Osteoblast (primary cell): Measurements from ENCODE around the gene GAB2. TPM values are rescaled to one million over a fixed set of nuclear protein-coding genes. Genes with fewer than 3 reads are reported as not detected.

Experiments used
- DNase-seq: peaks from one replicate; pipeline ENCODE4 v3.0.0; 2011; ENCODE audit warnings: low spot score, mixed read lengths; ENCODE audit not compliant: insufficient read length; ENCODE audit errors: missing footprints
- H2AFZ ChIP-seq: 2 replicates; pipeline ENCODE4 v1.6.0; 2011; ENCODE audit warnings: mild to moderate bottlenecking, low read length
- H3K27ac ChIP-seq: 2 replicates; pipeline ENCODE4 v1.5.1; 2011; ENCODE audit warnings: mild to moderate bottlenecking, low read depth, low read length, moderate library complexity
- H3K27me3 ChIP-seq: 2 replicates; pipeline ENCODE4 v1.6.0; 2012; ENCODE audit warnings: mild to moderate bottlenecking, control low read depth, inconsistent platforms, low read length, moderate library complexity; ENCODE audit not compliant: insufficient read depth
- H3K36me3 ChIP-seq: 2 replicates; pipeline ENCODE4 v1.5.1; 2011; ENCODE audit warnings: mild to moderate bottlenecking, low read length, control low read depth, moderate library complexity; ENCODE audit not compliant: insufficient read depth
- H3K4me1 ChIP-seq: 2 replicates; pipeline ENCODE4 v1.5.1; 2011; ENCODE audit warnings: mild to moderate bottlenecking, low read length, control low read depth, moderate library complexity; ENCODE audit not compliant: insufficient read depth
- H3K4me2 ChIP-seq: 2 replicates; pipeline ENCODE4 v1.6.0; 2011; ENCODE audit warnings: mild to moderate bottlenecking, low read length; ENCODE audit not compliant: insufficient read depth
- H3K4me3 ChIP-seq: fragments of 200-600 bp; sonication (generic); 3 replicates; pipeline ENCODE4 v1.5.1; 2012; ENCODE audit warnings: mild to moderate bottlenecking, low read length, inconsistent platforms; ENCODE audit not compliant: insufficient read depth
- H3K79me2 ChIP-seq: 2 replicates; pipeline ENCODE4 v1.6.0; 2012; ENCODE audit warnings: mild to moderate bottlenecking, low read length, control low read depth, inconsistent platforms; ENCODE audit not compliant: insufficient read depth
- H3K9me3 ChIP-seq: 2 replicates; pipeline ENCODE4 v1.5.1; 2011; ENCODE audit warnings: low read depth, low read length, control low read depth
- H4K20me1 ChIP-seq: 2 replicates; pipeline ENCODE4 v1.6.0; 2012; ENCODE audit warnings: mild to moderate bottlenecking, low read length, control low read depth; ENCODE audit not compliant: insufficient read depth
- CTCF ChIP-seq: IDR thresholded peaks from 2 replicates; pipeline ENCODE4 v1.5.1; 2011; ENCODE audit warnings: mild to moderate bottlenecking, low read depth, low read length, moderate library complexity; ENCODE audit errors: extremely low read depth
- total RNA-seq: library from RNA; depleted of rRNA; stranded (reverse); fragments of >200 nt; gene quantifications from 2 replicates; pipeline ENCODE4 v1.2.3, GENCODE V29; 2012

The GAB2 gene
- total RNA-seq, 1 donor = 18.5 TPM

DNA sequence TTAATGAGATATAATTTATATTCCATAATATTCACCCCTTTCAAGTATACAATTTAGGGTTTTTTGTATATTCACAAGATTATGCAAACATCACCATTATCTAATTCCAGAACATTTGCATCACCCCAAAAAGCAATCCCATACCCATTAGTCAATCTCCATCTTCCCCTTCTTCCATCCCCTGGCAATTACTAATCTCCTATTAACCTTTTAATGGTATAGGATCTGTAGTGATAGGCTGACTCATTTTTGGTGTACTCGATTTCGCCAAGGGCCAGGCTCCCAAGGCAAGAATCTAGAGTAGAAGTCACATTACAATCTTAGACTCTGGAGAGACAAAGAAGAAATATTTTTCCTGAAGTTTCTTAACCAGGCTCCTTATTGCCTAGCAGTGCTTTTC is 113.4 kb downstream of the GAB2 start:
- Histone ChIP-seq H3K79me2 (no peaks in the 10 kb centered on the region), H4K20me1 (peaks cover 3% of the 10 kb centered on the region), H2AFZ (no peak overlapping the region), H3K27ac (no peak overlapping the region), H3K4me3 (no peak overlapping the region), H3K27me3 (no peaks in the 10 kb centered on the region), H3K9me3 (no peaks in the 10 kb centered on the region), H3K4me2 (no peak overlapping the region), H3K36me3 (no peaks in the 10 kb centered on the region), H3K4me1 (no peaks in the 10 kb centered on the region)
- TF ChIP-seq CTCF = no peak
- peak; percentile 44 for DNase-seq

- no peak for TF ChIP-seq CTCF
- H3K36me3 ChIP-seq = no peaks in the 10 kb centered on the region
- no peak overlapping the region for H3K27ac ChIP-seq
- H2AFZ ChIP-seq = no peak overlapping the region
- no peak overlapping the region for H3K4me2 ChIP-seq
- DNase-seq = no peak
- H3K4me1 ChIP-seq = no peaks in the 10 kb centered on the region
- H4K20me1 ChIP-seq = peaks cover 3% of the 10 kb centered on the region
- H3K4me3 ChIP-seq = no peak overlapping the region
- H3K27me3 ChIP-seq = no peaks in the 10 kb centered on the region
- no peaks in the 10 kb centered on the region for H3K79me2 ChIP-seq
- H3K9me3 ChIP-seq = no peaks in the 10 kb centered on the region
These were observed 117.3 kb downstream of the GAB2 start for GRCh38 chr11:78300108-78300839.

GRCh38 chr11:78299000-78299710 is 118.5 kb downstream of the GAB2 start:
- no peak overlapping the region for H3K27ac ChIP-seq
- H3K27me3 ChIP-seq = no peaks in the 10 kb centered on the region
- no peak overlapping the region for H3K4me2 ChIP-seq
- no peaks in the 10 kb centered on the region for H3K4me1 ChIP-seq
- no peak overlapping the region for H2AFZ ChIP-seq
- H4K20me1 ChIP-seq = peaks cover 3% of the 10 kb centered on the region
- H3K4me3 ChIP-seq = no peak overlapping the region
- no peaks in the 10 kb centered on the region for H3K9me3 ChIP-seq
- DNase-seq = no peak
- TF ChIP-seq CTCF = no peak
- H3K36me3 ChIP-seq = no peaks in the 10 kb centered on the region
- H3K79me2 ChIP-seq = no peaks in the 10 kb centered on the region

GRCh38 chr11:78298291-78298771 is 119.3 kb downstream of the GAB2 start:
- Histone ChIP-seq H4K20me1 (no peaks in the 10 kb centered on the region), H3K4me1 (no peaks in the 10 kb centered on the region), H3K27ac (no peak overlapping the region), H3K79me2 (no peaks in the 10 kb centered on the region), H3K4me2 (no peak overlapping the region), H3K9me3 (no peaks in the 10 kb centered on the region), H3K4me3 (no peak overlapping the region), H2AFZ (no peak overlapping the region), H3K36me3 (no peaks in the 10 kb centered on the region), H3K27me3 (no peaks in the 10 kb centered on the region)
- DNase-seq = no peak
- no peak for TF ChIP-seq CTCF
